Stimulated activated CD8-positive, alpha-beta memory T cell treated with anti-CD3 and anti-CD28 coated beads, Interleukin-7, amount 100 ng/mL, for 48 hours (primary cell): ENCODE data around the gene SOS2.
"Not testable (repeated sequence)": the region's sequence is repeated elsewhere in the genome, so short reads cannot be mapped to it uniquely, and the experiment has no call there.

Experiments
- DNase-seq, 2 donors: peaks; one replicate each; pipeline ENCODE4 v3.0.0-alpha.2; 2020; ENCODE audit warnings: low read depth in 1 of 2; ENCODE audit errors: extremely low read depth in 1 of 2

The SOS2 gene

DNA sequence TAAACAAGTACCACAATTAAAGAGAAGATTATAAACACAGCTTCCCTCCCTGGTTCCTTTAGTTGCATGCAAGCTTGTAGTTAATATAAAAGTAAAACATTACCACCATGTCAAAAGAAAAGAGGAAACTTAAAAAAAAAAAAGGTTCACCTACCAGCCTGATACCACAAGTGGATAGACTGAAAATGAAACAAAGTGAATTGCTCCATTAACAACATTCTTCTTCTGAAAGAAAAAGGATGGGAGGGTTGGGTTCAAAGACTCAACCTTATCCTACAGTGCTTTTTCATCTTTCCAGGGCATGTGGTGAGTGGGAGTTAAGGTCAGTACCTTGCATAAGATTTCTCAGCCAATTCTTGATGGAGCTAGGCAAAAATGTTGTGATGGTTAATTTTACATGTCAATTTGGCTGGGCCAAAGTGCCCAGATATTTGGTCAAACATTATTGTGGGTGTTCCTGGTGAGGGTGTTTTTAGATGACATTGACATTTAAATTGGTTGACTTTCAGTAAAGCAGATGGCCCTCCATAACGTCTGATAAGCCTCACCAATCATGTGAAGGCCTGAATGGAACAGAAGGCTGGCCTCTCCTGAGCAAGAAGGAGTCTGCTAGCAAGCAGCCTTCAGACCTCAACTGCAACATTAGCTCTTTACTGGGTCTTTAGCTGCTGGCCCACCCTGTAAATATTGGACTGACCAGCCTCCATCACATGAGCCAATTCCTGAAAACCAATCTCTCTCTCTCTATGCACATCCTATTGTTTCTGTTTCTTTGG, 143.8 kb downstream of the SOS2 start:
- DNase-seq, result no peak

DNA sequence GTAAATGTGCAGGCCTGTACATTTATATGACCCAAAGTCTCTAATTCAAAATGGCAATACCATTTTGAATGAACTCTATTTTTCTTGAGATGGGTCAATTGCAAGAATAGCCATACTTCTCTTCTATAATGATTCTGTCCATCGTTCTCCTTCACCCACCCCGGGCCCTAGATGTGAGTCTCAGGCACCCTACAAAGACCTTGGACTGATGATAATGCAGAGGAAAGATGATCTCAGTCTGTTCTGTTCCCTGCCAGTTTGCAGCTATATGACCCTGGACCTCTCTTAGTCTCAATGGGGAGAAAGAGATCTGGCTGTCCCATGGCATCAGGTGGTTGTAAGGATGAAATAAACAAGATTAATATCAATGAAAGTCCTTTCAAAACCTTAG, 145.1 kb downstream of the SOS2 start:
- no peak for DNase-seq

DNA sequence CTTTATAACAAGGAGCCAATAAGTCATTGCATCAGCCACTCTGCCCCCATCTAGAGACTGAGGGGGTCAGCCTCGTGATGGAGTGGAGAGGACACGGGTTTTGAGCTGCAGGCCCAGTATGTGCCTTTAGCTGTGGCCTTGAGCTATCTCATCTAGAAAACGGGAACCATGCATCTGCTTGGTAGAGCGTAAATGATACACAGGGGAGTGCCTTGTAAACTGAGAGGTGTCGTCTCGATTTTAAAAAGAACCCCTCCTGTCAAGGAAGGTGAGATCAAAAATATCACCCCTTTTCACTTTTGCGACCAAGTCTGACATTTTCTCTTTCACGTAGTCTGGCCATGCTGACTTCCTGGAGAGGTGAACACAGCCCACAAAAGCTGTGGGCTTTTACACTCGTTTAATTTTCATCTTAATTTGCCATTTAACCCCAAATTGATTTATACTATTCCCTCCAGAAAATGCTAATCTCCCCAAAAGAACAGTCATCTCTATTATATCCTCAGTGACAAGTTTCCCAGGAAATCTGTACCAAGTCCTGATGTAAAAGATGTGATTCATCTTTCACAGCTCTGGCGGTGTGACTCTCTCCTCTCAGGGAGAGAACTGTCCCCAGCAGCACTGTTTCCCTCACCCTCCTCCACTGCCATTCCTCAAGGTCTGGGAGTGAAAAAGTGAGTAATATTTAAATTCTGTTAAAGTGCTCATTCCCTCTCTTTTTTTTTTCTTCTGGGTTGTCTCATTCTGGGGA, 145.6 kb downstream of the SOS2 start:
- peak in 1 of 2 donors; percentile 61 for DNase-seq

DNA sequence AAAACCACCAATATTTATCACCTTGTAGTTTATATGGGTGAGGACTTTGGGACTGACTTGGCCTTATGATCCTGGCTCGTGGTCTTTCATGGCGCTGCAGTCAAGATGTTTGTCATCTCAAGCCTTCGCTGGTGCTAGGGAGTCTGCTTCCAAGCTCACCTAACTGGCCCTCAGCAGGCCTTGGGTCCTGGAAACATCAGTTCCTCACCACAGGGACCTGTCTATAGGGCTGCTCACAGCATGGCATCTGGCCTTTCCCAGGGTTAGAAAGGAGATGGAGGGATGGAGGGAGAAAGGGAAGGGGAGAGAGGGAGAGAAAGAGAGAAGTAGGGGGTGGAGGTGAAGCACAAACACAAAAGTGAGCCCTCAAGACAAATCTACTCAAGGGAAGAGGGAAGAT, 146.7 kb downstream of the SOS2 start:
- no peak for DNase-seq

DNA sequence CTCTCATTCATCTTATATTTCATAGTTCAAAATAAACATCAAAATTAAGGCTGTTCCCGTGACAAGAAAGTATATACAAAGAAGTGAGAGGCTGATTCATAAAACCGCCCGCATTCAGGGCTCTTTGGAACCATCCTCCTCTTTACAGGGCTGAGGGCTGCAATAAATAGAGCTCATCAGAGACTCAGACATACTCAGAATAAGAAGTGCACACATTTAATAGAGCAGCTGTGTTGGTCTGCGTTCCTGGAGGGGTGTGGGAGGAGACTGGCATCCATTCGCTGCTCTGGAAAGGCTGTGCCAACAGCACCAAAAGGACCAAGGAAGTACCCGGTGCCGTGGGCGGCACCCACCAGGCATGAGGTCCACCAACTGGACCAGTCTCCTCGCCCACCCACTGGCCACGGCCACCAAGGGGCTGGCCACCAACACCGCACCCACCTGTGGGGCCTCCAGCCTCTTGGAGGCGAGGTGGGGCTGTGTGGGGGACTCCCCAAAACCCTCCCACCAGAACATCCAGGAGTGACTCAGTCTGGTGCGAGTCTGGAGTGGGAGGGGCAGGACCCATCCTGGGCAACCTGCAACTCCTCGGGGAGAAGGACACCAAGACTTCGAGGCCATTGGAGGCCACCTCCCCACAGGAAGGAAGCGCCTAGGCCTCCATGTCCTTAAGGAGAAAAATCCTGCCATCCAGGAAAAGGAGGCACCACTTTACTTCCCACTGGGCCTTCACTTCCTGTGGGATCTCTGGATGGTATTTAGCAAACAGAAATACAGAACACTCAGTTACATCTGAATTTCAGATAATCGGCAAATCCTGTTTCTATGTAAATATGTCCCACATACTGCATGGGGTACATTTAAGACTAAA, 147.7 kb downstream of the SOS2 start:
- DNase-seq, result peak in 1 of 2 donors; percentile 71

DNA sequence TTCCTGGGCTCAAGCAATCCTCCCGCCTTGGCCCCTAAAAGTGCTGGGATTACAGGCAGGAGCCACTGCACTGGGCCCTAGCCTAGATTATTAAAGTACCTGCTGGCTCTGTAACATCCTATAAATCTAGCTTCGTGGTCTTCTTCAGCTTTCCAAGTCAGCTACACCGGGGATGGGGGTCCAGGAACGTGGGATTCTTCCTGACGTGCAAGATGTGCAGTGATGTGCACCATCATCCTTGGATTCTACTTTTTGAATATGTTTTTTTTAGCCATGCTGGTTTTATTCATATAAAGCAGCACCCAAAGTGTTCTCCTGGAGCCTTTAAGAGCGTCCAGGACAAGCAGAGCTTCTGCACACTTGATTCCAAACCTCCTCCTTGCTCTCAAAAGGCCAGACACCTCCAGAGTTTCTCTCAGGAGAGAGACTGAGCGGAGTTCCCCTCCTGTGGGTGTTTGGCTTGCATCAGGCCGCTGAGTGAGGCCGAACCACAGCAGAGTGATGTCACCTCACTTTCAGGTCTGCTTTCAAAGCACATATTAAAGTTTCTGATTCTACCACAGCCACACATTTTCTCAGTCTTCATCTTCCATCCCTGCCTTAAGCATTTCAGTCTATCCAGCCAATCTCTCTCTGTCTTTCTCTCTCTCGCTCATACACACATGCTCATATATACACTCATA, 148.5 kb downstream of the SOS2 start:
- DNase-seq, result peak in 1 of 2 donors; percentile 91

DNA sequence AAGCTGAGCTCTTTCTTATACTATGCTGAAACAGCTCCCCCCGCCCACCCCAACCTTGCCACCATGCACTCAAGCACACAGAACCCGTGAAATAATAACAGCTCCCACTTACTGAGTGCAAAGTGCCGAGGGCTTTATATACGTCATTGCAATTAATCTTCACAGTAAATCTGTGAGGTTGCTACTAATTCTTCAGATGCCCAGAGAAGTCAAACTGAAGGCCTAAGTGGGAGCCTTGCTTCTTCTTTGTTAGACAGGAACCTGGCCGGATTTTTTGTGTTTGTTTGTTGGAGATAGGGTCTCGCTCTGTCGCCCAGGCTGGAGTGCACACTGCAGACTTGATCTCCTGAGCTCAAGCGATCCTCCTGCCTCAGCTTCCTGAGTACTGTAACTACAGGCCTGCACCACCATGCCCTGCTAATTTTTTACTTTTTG, 149.1 kb downstream of the SOS2 start:
- no peak for DNase-seq

DNA sequence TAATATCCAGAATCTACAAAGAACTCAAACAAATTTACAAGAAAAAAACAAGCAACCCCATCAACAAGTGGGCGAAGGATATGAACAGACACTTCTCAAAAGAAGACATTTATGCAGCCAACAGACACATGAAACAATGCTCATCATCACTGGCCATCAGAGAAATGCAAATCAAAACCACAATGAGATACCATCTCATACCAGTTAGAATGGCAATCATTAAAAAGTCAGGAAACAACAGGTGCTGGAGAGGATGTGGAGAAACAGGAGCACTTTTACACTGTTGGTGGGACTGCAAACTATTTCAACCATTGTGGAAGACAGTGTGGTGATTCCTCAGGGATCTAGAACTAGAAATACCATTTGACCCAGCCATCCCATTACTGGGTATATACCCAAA, 152.3 kb downstream of the SOS2 start:
- not testable (repeated sequence) for DNase-seq

DNA sequence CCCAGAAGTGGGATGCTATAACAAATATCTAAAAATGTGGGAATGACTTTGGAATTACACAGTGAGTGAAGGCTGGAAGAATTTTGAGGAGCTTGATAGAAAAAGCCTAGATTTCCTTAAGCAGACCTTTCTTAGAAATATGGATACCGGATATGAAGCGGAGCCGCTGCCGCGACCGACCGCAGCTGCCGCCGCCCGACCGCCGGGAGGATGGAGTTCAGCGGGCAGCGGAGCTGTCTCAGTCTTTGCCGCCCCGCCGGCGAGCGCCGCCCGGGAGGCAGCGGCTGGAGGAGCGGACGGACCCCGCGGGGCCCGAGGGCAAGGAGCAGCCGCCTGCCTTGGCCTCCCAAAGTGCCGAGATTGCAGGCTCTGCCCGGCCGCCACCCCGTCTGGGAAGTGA, 157.7 kb downstream of the SOS2 start:
- not testable (repeated sequence) for DNase-seq

DNA sequence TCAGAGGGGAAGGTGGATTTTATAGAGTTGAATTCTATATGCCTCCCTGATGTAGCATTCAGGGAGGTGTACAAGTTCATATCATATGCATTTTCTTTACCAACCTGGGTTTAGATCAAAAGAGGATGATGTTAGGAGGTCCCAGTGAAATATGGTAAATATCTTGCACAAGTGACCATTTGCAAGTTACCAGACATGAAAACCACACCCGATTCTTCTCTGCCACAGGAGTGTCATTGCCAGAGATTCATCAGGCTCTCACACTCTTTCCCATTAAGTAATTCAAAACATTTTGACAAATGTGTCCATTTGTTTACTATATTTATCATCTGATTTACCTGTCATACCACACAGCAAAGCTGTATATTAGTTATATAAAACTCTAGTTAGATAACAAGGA, 159.0 kb downstream of the SOS2 start:
- no peak for DNase-seq

DNA sequence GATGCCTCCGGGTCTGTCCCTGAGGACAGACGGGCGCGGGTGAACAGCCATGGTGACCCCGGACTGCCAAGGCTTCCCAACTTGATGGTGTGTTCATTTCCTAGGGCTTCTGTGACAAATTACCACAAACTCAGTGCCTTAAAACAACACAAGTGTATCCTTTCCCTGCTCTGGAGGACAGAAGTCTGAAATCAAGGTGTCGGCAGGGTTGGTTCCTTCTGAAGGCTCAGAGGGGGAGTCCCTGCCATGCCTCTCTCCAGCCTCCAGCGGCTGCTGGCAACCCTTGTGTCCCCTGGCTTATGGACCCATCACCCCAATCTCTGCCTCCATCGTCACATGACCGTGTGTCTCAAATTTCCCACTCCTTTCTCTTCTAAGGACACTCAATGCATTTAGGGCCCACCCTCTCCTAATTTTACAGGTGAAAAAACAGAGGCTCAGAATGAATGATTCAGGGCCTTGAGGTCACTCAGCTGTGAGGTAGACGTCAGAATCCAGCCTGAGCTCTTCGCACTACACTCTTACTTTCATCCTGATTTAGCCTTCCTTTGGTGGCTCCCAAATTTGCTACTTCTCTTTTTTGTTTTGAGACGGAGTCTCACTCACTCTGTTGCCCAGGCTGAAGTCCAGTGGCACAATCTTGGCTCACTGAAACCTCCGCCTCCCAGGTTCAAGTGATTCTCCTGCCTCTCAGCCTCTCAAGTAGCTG, 160.4 kb downstream of the SOS2 start:
- no peak for DNase-seq

DNA sequence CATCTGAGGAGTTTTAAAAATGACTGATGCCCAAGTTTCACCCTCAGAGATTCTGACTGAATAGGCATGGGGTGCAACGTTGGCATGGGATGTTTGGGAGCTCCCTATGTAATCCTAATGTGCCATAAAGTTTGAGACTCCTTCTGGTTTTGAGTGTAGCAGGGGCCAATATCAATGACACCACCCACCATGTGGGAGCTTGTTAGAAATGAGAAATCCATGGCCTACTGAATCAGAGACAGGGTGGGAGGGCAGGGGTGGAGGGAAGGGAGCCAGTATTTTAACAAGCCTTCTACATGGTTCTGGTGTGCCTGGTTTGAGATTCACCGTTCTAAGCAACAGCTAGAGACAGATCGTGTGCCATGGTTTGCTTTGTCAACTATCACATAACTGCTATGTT, 161.1 kb downstream of the SOS2 start:
- DNase-seq, result no peak

DNA sequence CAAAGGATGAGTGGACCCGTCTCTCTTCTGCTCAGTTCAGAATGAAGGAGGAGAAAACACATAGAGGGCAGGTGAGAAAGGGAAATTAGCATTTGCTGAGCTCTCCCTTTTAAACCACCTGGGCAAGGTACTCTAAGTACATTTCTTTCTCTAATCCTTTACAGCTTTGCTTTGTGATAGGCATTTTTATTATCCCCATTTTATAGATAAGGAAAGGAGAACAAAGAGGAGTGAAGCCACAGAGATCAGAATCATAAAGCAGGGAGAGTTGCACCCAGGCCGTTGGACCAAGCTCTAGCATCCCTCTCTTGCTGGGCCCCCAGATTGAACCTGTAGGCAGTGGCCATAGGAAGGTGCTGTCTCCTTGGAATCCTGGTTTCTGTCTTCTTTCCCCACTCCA, 162.1 kb downstream of the SOS2 start:
- no peak for DNase-seq

DNA sequence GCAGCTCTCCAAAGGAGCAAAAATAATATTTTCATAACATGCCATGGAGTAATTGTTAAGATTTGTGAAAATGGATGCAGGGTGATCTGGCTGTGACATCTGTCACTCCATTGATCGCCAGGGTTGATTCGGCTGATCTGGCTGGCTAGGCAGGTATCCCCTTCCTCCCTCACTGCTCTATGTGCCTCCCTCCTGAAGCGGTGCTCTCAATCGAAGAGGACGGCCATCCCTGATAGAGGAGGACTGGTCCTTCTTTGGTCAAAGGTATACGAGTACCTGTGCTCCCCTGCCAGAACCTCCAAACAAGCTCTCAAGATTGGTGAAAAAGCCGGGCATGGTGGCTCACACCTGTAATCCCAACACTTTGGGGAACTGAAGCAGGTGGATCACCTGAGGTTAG, 162.9 kb downstream of the SOS2 start:
- DNase-seq, result no peak

DNA sequence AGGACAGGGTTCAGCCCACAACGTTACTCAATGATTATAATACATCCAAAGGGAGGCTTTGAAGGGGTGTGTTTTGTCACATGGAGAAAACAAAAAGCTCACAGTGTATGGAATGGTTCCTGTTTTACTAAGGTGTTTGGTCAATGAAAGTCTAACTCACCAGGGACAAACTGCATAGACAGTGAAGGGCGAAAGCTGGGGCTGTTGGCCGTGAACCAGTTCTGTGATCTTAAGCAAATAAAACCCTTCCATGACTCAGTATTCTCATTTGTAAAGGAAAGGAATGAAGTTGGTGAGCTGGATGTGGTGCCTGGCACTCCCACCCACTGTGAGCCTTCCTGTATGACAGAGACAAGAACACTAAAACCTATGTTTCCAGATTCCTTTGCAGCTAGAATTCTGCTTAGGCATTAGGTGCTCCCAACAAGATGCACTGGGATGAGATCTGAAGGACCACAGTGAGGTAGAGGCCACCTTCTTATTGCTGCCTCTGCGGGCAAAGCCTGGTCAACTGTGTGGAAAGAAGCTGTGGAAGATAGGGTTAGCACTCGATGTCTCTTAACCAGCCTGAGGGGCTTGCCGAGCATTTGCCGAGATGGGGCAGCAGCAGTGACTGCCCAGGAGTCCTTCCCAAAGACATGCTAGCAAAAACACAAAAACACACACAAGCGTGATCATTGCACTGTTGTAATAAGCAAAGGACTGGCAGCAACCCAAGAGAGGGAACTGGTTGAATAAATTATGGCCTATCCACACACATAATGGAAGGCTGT, 163.5 kb downstream of the SOS2 start:
- no peak for DNase-seq
